AG04449 (cell line): ENCODE data around the gene BCAS1.
"Not testable (repeated sequence)": the region's sequence is repeated elsewhere in the genome, so short reads cannot be mapped to it uniquely, and the experiment has no call there.

Experiments
- CTCF ChIA-PET: fragments of 350-600 bp; formaldehyde crosslinking; extraction: SDS; loops from one replicate; lab custom pipeline; 2021; ENCODE audit warnings: antibody characterized with exemption; lab: Yijun Ruan, JAX
- POLR2A ChIA-PET: fragments of 400-600, 350-600 bp; formaldehyde crosslinking; extraction: SDS; loops from one replicate; lab custom pipeline; 2020; ENCODE audit warnings: antibody characterized with exemption, inconsistent platforms; lab: Yijun Ruan, JAX
- DNase-seq: peaks from one replicate; pipeline ENCODE4 v3.0.0-alpha.2; 2010; ENCODE audit warnings: low read depth, low spot score
- H3K4me3 ChIP-seq: 2 replicates; pipeline ENCODE4 v1.5.1; 2011; ENCODE audit warnings: low read depth, mild to moderate bottlenecking, control low read depth, low read length
- TF ChIP-seq, protein P1 (sequence below): IDR thresholded peaks from one replicate; pipeline ENCODE4 v1.5.1; 2011; ENCODE audit warnings: mild to moderate bottlenecking, moderate library complexity, low read length, control low read depth, inconsistent platforms; ENCODE audit not compliant: insufficient read depth; ENCODE audit errors: missing control alignments

BCAS1 gene

DNA sequence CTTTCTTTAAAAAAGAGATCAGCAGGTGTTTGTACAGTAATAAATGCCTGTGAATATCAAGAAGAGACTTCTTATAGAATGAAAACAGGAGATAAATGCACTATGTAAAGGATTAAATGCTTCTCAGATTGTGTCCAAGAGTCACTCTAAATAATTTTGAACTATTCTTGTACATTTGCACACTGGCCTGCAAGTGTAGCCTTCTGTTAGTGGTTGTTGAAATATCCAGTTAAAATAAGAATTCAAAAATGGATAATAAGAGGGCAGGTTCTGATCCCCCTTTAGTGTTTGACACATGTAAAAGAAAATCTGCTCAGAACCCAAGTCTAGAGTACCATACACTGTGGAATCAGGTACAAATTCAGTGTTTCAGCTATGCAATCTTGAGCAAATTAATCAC lies 91.9 kb downstream of the BCAS1 start:
- no peak for DNase-seq
- CTCF ChIA-PET: no interaction called here
- POLR2A ChIA-PET: no interaction called here
- TF ChIP-seq, protein P1, sequence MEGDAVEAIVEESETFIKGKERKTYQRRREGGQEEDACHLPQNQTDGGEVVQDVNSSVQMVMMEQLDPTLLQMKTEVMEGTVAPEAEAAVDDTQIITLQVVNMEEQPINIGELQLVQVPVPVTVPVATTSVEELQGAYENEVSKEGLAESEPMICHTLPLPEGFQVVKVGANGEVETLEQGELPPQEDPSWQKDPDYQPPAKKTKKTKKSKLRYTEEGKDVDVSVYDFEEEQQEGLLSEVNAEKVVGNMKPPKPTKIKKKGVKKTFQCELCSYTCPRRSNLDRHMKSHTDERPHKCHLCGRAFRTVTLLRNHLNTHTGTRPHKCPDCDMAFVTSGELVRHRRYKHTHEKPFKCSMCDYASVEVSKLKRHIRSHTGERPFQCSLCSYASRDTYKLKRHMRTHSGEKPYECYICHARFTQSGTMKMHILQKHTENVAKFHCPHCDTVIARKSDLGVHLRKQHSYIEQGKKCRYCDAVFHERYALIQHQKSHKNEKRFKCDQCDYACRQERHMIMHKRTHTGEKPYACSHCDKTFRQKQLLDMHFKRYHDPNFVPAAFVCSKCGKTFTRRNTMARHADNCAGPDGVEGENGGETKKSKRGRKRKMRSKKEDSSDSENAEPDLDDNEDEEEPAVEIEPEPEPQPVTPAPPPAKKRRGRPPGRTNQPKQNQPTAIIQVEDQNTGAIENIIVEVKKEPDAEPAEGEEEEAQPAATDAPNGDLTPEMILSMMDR: no peak
- no peak overlapping the region for H3K4me3 ChIP-seq

DNA sequence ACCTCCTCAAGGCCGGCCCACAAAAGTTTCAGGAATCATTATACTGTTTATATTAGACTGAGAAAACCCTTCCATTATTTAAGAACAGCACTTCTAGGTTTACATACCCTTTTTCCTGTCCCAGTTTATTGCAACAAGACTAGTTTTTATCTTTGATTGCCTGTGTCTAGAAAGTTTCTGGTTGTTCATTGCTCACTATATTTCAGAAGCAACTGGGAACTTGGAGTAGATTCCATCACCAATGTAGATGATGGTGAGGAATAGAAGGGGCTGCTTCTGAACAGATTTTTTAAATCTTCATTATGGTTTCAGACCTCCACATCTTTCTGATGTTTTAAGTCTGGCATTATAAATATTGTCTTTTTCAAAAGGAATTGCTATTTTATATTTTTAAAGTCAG lies 93.0 kb downstream of the BCAS1 start:
- CTCF ChIA-PET: no interaction called here
- no peak for DNase-seq

DNA sequence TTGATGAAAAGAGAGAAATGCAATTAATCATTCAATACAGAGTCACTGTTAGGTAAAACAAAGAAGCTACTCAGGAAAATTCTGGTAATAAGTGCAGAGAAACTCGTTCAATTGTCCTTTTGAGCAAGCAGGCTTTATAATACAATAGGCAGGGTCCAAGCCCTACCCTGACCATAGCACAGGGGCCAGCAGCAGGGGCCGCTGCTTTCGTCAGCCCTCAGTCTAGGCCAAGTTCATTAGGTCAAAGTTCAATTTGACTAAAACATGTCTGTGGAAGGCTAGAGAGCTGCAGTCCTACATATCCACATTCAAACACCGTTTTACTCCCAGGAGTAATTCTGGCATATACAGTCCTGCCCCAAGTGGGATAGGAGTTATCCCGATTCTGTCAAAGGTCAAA lies 94.6 kb downstream of the BCAS1 start:
- CTCF ChIA-PET: no interaction called here
- TF ChIP-seq, protein P1: no peak
- no peak for DNase-seq
- no peak overlapping the region for H3K4me3 ChIP-seq
- POLR2A ChIA-PET: no interaction called here

More for the DNA sequence above, 93.0 kb downstream of the BCAS1 start:
- POLR2A ChIA-PET: no interaction called here
- TF ChIP-seq, protein P1: no peak
- H3K4me3 ChIP-seq: no peak overlapping the region

DNA sequence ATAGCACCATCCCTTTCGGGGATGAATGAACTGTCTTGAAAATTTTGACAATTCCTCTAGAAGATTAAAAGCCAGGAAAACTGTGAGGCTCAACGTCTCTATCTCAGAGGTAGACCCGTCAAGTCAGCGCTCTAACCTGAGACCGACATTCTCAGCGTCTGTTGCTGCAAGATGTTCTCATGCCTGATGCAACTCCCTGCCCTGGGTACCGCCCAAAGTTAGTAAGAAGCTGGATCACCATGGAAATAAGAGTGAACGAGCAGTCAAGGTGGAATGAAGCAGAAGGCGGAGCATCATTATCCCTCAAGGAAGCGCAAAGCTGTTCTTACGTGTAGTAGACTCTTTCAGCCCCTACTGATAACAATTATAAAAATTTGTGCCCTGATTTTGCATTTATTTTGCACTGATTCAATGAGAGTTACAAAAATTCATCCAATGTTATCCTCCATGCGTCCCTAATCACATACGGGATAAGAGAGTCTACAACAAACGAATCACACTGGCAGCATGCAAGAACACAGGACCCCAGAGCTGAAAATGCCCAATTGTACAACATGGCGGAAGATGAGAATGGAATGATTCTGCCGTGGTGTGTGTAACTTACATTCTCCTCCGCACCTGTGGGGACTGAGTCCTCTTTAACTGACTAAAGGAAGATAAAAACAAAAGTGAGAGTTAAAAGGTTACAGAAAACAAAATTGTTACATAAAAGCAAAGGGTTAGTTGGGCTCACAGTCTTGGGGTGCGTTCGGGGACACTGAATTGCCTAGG lies 95.4 kb downstream of the BCAS1 start:
- H3K4me3 ChIP-seq: no peak overlapping the region
- ChIA-PET POLR2A (no interaction called here), CTCF (no interaction called here)
- TF ChIP-seq, protein P1: no peak
- DNase-seq: no peak

DNA sequence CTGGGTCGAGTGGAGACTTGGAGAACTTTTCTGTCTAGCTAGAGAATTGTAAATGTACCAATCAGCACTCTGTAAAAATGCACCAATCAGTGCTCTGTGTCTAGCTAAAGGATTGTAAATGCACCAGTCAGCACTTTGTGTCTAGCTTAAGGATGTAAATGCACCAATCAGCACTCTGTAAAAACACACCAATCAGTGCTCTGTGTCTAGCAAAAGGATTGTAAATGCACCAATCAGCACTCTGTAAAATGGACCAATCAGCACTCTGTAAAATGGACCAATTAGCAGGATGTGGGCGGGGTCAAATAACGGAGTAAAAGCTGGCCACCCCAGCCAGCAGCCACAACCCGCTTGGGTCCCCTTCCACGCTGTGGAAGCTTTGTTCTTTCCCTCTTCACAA lies 96.5 kb downstream of the BCAS1 start:
- DNase-seq, H3K4me3 ChIP-seq, CTCF ChIA-PET, POLR2A ChIA-PET: not testable (repeated sequence)

DNA sequence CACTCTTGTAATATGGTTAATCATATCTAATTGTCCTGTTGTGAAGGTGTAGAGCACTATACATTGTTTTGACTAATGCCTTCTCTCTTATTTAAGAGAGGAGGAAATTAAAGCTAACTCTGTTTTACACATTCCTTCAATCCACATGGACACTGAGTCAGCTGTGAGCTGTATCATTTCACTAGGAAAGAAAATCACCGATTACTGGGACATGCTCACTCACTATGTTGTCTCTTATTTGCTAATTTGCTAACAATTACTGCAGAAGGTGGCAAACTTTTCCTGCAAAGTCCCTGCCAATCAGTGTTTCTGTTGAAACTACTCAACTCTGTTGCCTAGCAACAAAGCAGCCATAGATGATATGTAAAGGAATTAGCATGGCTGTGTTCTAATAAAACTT lies 98.2 kb downstream of the BCAS1 start:
- TF ChIP-seq, protein P1: no peak
- CTCF ChIA-PET: no interaction called here

More for the DNA sequence above, 98.2 kb downstream of the BCAS1 start:
- POLR2A ChIA-PET: no interaction called here
- no peak overlapping the region for H3K4me3 ChIP-seq
- no peak for DNase-seq
